ENCODE measurements around the gene KIF3C.

- TF ChIP-seq CTCF (conservative IDR thresholded peaks at IDR 0.05; ENCODE audit: low read depth, low read length) (no peak), EZH2 (IDR thresholded peaks at IDR 0.05; ENCODE audit: borderline replicate concordance, low read depth, low read length, poor library complexity, severe bottlenecking) (no peak)
Observed at GRCh38 chr2:25936889-25937545, 45.3 kb downstream of the KIF3C start.
